ENCODE data around the gene CIDEB.
"Not testable (repeated sequence)": the region's sequence is repeated elsewhere in the genome, so short reads cannot be mapped to it uniquely, and the experiment has no call there.

The CIDEB gene

GRCh38 chr14:24307575-24308341, at the start of gene CIDEB:
TSS of gene CIDEB (minus strand) at chr14:24307977. CDS start at chr14:24307858, 119 bp downstream.
- no peak for DNase-seq (ENCODE audit: low read depth in 2 of 2, low spot score in 1 of 2)

DNA sequence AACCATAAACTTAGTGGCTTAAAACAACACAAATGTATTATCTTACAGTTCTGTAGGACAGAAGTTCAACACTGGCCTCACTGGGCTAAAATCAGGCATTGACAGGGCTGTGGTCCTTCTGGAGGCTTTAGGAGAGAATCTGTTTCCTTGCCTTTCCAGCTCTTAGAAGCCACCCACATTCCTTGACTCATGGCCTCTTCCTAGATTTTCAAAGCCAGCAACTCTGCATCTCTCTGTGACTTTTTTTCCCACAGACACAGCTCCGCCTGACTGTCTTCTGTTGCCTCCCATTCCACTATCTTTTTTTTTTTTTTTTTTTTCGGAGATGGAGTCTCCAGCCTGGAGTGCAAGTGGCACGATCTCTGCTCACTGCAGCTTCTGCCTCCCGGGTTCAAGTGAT, 48.4 kb upstream of the CIDEB start:
- no peak for DNase-seq (ENCODE audit: low read depth in 2 of 2, low spot score in 1 of 2)

DNA sequence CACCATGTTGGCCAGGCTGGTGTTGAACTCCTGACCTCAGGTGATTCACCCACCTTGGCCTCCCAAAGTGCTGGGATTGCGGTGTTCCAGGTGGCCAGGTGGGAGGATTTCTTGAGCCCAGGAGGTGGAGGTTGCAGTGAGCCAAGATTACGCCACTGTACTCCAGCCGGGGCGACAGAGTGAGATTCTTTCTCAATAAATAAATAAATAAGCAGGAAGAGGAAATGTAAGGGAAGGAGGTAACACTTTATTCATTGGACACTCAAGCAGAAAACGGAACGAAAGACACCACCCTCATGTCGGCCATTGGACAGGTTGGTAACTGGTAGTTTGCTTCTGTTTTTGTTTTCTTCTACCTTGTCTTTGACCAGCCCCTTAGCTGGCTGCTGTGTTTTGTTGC, 47.2 kb upstream of the CIDEB start:
- no peak for DNase-seq (ENCODE audit: low read depth in 2 of 2, low spot score in 1 of 2)

DNA sequence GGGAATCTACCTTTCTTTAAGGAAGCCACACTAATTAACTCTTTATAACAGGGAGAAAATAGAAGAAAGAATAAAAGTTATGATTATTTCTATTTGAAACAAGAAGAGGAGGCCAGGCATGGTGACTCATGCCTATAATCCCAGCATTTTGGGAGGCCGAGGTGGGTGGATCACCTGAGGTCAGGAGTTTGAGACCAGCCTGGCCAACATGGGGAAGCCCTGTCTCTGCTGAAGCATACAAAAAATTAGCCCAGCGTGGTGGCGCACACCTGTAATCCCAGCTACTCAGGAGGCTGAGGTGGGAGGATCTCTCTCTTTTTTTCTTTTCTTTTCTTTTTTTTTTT, 46.7 kb upstream of the CIDEB start:
- DNase-seq (ENCODE audit: low read depth in 2 of 2, low spot score in 1 of 2), result not testable (repeated sequence)

GRCh38 chr14:24353559-24354481, 46.0 kb upstream of the CIDEB start:
- DNase-seq (ENCODE audit: low read depth in 2 of 2, low spot score in 1 of 2), result no peak

GRCh38 chr14:24351517-24351916, 43.7 kb upstream of the CIDEB start:
- DNase-seq (ENCODE audit: low read depth in 2 of 2, low spot score in 1 of 2), result no peak

- no peak for DNase-seq (ENCODE audit: low read depth in 2 of 2, low spot score in 1 of 2)
Measured at GRCh38 chr14:24349742-24350141, 42.0 kb upstream of the CIDEB start.

- DNase-seq (ENCODE audit: low read depth in 2 of 2, low spot score in 1 of 2), result no peak
Measured at GRCh38 chr14:24348186-24348585, 40.4 kb upstream of the CIDEB start.

DNA sequence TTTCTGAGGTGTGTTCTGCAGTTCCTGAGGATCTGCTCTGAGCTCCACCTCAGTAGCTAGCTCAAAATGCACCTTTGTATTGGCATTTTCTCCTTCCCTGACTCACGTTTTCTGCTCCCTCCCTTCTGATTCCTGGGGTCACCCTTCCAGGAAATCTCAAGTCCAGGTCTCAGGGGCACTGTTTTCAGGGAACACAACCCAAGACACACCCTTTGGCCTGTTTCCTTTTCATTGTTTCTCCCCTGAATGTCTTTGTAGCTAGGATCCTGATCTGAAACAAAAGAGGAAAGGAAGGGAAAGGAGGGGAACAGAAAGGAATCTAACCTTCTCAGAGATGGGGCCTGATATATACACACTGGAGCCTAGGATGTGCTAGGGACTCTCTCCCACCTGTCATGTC, 39.4 kb upstream of the CIDEB start:
- DNase-seq (ENCODE audit: low read depth in 2 of 2, low spot score in 1 of 2), result no peak

DNA sequence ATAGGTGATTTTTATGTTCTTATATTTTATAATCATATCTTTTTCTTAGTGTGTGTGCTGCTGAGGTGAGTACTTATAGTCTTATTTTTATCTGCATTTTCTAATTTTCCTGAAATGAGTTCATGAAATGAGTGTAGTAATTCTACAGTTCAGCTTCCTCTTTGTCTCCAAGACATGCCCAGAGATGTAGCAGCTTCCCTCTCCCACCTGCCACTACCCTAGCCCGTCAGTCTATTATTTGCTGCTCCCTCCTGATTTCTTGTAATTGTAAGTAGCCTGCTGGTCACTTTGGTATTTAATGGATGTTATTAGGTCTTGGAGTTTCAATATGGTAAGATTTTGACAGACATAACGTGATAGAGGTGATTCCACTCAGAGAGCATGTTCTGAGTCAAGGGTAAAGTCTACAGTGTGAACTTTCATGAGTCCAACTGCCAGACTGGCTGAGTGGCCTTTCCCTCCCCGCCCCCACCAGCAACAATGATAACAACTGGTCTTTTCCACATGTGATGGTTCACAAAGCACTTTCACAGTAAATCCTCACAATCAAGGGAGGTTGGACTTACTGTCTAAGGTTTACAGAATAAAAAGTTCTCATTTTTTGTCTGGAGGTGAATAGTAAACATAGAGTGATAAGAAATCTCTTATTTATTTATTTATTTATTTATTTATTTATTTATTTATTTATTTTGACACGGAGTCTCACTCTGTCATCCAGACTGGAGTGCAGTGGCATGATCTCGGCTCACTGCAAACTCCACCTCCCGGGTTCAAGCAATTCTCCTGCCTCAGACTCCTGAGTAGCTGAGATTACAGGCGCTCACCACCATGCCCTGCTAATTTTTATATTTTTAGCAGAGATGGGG, 36.3 kb upstream of the CIDEB start:
- no peak for DNase-seq (ENCODE audit: low read depth in 2 of 2, low spot score in 1 of 2)

DNA sequence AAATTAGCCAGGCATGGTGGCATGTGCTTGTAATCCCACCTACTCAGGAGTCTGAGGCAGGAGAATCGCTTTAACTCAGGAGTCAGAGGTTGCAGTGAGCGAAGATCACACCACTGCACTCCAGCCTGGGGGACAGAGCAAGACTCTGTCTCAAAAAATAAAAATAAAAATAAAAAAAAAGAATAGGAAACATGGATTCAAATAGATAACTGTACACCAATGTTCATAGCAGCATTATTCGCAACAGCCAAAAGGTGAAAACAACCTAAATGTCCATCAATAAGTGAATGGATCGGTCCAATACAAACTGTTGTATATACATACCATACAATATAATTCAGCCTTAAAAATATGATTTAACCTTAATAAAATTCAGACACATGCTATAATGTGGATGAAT, 35.1 kb upstream of the CIDEB start:
- no peak for DNase-seq (ENCODE audit: low read depth in 2 of 2, low spot score in 1 of 2)

- DNase-seq (ENCODE audit: low read depth in 2 of 2, low spot score in 1 of 2), result no peak
Measured at GRCh38 chr14:24340606-24341005, 32.8 kb upstream of the CIDEB start.

DNA sequence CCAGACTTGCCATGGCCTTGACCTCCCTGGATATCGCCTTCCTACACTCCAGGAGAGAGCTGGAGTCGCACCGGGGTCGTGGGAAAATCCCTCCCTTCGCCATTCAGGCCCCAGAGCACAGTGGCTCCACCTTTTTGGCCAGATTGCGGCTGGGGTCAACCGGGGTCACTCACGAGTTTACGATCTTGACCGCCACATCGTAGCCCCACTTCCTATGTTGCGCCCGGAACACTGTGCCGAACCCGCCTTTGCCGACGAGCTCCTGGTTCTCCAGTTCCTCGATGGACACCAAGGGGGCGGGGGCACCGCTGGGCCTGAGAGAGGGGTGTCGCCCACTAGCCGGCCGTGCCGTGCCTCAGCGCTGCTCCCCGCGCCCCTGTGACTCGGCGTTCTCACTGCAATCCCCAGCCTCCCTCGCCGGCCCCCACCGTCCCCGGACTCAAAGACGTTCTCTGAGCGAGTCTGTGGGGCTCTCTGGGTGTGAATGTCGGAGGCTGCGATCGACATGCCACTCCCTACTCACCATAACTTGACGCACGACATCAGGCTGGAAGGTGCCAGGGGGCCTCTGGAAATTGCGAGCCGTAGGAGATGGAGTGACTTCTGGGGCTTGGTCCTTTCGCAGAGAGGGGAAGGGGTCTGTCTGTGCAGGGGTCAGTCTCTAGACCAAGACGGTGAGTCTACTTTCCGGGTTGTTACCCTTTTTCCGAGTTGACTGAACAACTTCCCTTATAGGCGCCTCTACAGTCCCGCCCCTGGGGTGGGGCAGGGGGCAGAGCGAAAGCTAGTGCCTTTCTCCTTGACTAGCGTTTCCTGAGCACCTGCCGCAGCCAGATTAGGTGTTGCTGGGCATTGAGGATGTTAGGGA, 31.7 kb upstream of the CIDEB start, which contains the start of gene RIPK3:
Gene RIPK3 (minus strand): TSS at position 708 of the 868 bp plus-strand sequence. CDS start 165 bp downstream, at position 543.
- no peak for DNase-seq (ENCODE audit: low read depth in 2 of 2, low spot score in 1 of 2)

GRCh38 chr14:24338843-24339242, 31.1 kb upstream of the CIDEB start:
- no peak for DNase-seq (ENCODE audit: low read depth in 2 of 2, low spot score in 1 of 2)

DNA sequence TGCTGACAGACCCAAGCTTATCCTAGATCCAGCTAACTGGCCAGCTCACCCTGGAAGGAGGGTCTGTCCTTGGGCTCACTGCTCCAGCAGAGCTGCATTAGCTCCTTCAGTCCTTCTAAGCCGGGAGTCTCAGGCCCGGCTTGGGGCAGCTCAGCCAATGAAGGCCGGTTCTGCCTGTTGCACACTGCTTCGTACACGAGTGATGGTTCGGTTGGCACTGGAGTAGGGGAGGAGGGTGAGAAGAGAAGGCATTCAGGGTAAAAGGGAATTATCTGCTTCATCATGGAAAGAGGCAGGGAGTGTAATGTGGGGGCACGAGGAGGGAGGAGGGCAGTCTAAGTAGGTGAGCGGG, 30.0 kb upstream of the CIDEB start:
- DNase-seq (ENCODE audit: low read depth in 2 of 2, low spot score in 1 of 2), result no peak

DNA sequence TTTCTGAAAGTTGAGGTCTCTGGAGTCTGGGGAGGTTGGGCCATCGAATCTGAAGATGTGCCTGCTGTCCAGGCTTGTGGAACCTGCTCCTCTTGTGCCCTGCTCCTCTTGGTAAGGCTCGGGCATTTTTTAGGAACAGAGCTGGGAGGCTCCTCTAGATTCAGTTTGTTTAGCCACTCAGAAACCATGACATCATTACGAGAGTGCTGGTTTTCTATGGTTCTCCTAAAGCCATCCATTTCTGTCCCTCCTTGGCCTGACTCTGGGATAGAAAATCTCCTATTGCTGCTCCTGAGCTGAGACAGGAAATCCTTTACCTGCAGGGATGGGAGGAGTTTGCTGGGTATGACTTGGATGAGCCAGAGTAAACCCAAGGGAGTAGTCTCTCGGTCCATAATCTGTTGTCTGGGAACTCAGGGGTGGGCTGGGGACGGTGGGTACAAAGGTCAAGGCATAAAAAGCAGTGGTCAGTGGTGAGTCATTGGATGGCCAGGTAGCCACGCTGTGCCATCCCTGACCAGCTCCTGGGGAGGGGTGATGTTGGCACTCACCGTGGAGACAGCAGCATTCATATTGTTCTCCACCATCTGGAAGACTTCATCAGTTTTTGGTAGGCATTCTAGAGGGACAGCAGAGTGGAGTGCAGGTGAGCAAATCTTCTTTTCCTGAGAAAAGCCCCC, 29.5 kb upstream of the CIDEB start:
- no peak for DNase-seq (ENCODE audit: low read depth in 2 of 2, low spot score in 1 of 2)

GRCh38 chr14:24335461-24336171, 27.8 kb upstream of the CIDEB start:
- DNase-seq (ENCODE audit: low read depth in 2 of 2, low spot score in 1 of 2), result no peak

DNA sequence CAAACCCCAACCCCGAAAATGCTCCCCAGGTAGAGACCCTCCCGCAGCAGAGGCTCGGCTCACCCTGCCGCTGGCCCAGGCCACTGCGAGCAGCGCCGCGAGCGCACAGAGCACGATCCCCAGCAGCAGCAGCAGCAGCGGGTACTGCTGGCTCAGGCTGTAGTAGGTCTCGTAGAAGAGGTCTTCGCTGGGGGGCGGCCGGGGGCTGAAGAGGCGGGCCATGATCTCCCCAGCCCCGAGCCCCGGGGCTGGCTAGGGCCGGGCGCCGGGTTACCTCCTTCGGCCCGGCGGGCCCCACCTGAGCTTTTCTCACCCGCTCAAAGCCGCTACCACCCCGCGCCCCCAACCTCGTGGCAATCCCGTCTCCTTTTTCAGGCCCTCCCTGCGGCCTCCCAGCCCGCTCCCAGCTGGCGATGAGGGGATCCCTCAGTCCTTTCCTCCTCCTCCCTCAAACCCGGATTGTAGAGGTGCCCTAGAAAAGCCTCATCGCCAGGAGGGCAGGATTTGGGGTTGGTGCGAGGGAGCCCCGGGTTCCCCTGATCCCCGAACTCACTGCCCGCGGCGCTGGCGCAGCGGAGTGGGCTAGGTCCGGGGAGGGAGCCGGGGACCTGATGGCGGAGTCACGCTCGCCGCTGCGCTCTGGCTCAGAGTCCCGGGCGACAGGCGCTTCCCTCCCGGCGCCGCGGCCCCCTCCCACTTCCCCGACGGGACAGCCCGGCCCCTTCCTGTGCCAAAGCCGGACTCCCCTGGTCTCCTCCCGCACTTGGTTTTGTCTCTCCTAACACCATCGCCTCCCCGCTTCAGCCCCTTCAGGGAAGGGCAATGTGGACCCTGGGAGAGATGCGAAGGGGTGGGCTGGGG, 26.9 kb upstream of the CIDEB start, which contains the start of gene ADCY4:
Gene ADCY4 (minus strand): TSS at position 641 of the 861 bp plus-strand sequence. CDS start 419 bp downstream, at position 222.
- DNase-seq (ENCODE audit: low read depth in 2 of 2, low spot score in 1 of 2), result no peak

Measured in stimulated activated CD8-positive, alpha-beta memory T cell treated with anti-CD3 and anti-CD28 coated beads, Interleukin-4, amount 100 ng/mL, for 4 hours (primary cell).